ENCODE data around the gene MRPL43. TPM values are rescaled to one million over a fixed set of nuclear protein-coding genes. Genes with fewer than 3 reads are reported as not detected.

MRPL43 gene
- 76.3 to 106 TPM (median 97.8 TPM) in 5 replicates for total RNA-seq (2022; extraction: Qiagen RNA extraction; ENCODE audit: low read depth)

GRCh38 chr10:100986952-100987684, at the start of gene MRPL43, which contains the start of gene TWNK:
Gene MRPL43, minus strand, starts transcription at chr10:100987497. Its CDS starts 54 bp downstream, at chr10:100987443.
Gene TWNK, plus strand, starts transcription at chr10:100987543. Its CDS starts 668 bp downstream, at chr10:100988211.

GRCh38 chr10:101031128-101031795, 44.0 kb upstream of the MRPL43 start, which contains the start of the genes PDZD7 and SFXN3:
Gene PDZD7, minus strand, starts transcription at chr10:101031129. Its CDS starts 910 bp downstream, at chr10:101030219.
Gene SFXN3, plus strand, starts transcription at chr10:101031234. Its CDS starts 3,461 bp downstream, at chr10:101034695.

GRCh38 chr10:100999742-101000126, 12.4 kb upstream of the MRPL43 start, which contains the start of gene LZTS2:
Gene LZTS2, plus strand, starts transcription at chr10:100999808. Its CDS starts 2,731 bp downstream, at chr10:101002539.

GRCh38 chr10:100969187-100970075, 17.9 kb downstream of the MRPL43 start, which contains the start of gene SEMA4G:
Gene SEMA4G, plus strand, starts transcription at chr10:100969504. Its CDS starts 3,409 bp downstream, at chr10:100972913.

Other genes starting within 250 kb of the MRPL43 start
- gene PAX2, start 241.9 kb downstream of the MRPL43 start, total RNA-seq (2022; extraction: Qiagen RNA extraction; ENCODE audit: low read depth) = 0.23 to 0.34 TPM (median 0.33 TPM) in 5 replicates
- gene SLF2, start 74.5 kb downstream of the MRPL43 start, total RNA-seq (2022; extraction: Qiagen RNA extraction; ENCODE audit: low read depth) = 5.7 to 10.5 TPM (median 9.6 TPM) in 5 replicates
- gene SEMA4G, start 18.0 kb downstream of the MRPL43 start, total RNA-seq (2022; extraction: Qiagen RNA extraction; ENCODE audit: low read depth) = 8.3 to 11.0 TPM (median 9.7 TPM) in 5 replicates
- gene TWNK, start within 50 bp of the MRPL43 start, total RNA-seq (2022; extraction: Qiagen RNA extraction; ENCODE audit: low read depth) = 40.4 to 51.7 TPM (median 47.3 TPM) in 5 replicates
- 30.7 to 47.3 TPM (median 38.8 TPM) in 5 replicates for gene LZTS2, start 12.3 kb upstream of the MRPL43 start, total RNA-seq (2022; extraction: Qiagen RNA extraction; ENCODE audit: low read depth)
- 0.61 to 1.1 TPM (median 0.63 TPM) in 5 replicates for gene PDZD7, start 43.6 kb upstream of the MRPL43 start, total RNA-seq (2022; extraction: Qiagen RNA extraction; ENCODE audit: low read depth)
- gene SFXN3, start 43.7 kb upstream of the MRPL43 start, total RNA-seq (2022; extraction: Qiagen RNA extraction; ENCODE audit: low read depth) = 39.7 to 48.0 TPM (median 42.5 TPM) in 5 replicates
- 1.9 to 3.1 TPM (median 2.6 TPM) in 5 replicates for gene KAZALD1, start 74.5 kb upstream of the MRPL43 start, total RNA-seq (2022; extraction: Qiagen RNA extraction; ENCODE audit: low read depth)
- not detected in 5 replicates for gene TLX1, start 143.8 kb upstream of the MRPL43 start, total RNA-seq (2022; extraction: Qiagen RNA extraction; ENCODE audit: low read depth)
- gene LBX1, start 242.0 kb upstream of the MRPL43 start, total RNA-seq (2022; extraction: Qiagen RNA extraction; ENCODE audit: low read depth) = not detected in 5 replicates

Measured in A549 treated with RU486 at 1 μM for 4 hours (cell line).